Inflammatory macrophage treated with lipopolysaccharide for 4 hours (primary cell): ENCODE results near the gene ARL6IP4.

Experiments
- DNase-seq: peaks from one replicate; pipeline ENCODE4 v3.0.0-alpha.2; 2020

The ARL6IP4 gene

DNA sequence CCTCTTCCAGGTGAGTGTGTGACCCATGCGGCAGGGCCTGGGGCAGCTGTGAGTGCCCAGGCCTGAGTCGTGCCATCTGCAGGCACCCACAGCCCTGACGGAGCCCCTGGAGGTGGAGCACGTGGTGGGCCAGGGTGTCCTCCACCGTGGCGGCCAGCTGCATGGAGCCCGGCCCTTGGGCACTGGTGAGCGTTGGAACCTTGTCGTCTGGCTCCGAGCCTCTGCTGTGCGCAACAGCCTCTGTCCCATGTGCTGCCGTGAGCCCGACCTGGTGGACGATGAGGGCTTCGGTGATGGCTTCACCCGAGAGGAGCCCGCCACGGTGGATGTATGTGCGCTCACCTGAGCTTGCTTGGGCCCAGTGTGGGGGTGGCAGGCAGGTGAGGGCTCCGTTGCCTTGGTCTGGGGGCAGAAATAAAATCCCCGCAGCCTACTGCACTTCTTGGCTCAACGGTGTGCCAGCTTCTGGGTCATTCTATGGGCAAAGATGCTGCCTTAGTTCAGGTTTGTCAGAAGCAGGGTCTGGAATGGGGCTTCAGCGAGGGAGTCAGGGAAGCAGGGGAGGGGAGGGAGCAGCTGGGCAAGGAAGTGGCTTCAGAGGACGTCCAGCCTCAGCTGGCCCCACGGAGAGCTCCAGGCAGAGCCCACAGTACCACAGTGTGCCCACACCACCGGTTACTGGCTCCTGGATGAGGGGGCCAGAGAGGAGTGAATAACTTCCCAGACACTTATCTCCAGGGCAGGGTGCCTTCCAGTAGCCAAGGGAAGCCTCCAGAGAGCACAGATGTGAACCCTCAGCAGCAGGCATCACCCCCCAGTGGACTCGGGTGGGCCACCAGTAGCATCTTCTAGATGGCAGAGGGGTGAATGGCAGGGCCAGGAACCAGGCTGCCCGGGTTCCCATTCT is 1.2 kb upstream of the ARL6IP4 start:
- no peak for DNase-seq

DNA sequence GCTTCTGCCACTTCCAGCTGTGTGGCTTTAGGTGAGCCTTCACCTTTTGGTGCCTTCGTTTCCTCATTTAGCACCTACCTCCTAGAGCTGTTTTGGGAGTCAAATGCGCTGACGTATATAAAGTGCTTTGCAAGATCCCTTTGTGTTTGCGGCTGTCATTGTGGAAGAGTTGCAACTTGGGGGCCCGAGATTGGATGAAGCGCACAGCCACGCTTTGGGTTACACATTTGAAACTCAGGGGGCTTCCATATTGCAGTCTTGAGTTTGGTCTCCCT is 636 bp upstream of the ARL6IP4 start:
- DNase-seq = no peak

DNA sequence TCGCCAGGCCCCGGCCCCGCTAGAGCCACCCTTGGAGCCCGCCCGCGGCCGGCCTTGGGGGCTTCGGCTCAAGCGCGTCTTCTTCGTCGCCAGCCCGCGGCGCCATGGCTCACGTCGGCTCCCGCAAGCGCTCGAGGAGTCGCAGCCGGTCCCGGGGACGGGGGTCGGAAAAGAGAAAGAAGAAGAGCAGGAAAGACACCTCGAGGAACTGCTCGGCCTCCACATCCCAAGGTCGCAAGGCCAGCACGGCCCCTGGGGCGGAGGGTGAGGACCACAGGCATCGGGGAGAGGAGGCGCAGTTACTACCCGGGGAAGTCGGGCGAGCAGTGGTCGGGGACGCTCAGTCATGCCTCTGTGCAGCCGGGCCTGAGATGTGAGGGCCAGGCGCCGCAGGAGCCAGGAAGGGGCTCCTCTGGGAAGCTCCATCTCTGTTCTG is 573 bp downstream of the ARL6IP4 start:
- no peak for DNase-seq

DNA sequence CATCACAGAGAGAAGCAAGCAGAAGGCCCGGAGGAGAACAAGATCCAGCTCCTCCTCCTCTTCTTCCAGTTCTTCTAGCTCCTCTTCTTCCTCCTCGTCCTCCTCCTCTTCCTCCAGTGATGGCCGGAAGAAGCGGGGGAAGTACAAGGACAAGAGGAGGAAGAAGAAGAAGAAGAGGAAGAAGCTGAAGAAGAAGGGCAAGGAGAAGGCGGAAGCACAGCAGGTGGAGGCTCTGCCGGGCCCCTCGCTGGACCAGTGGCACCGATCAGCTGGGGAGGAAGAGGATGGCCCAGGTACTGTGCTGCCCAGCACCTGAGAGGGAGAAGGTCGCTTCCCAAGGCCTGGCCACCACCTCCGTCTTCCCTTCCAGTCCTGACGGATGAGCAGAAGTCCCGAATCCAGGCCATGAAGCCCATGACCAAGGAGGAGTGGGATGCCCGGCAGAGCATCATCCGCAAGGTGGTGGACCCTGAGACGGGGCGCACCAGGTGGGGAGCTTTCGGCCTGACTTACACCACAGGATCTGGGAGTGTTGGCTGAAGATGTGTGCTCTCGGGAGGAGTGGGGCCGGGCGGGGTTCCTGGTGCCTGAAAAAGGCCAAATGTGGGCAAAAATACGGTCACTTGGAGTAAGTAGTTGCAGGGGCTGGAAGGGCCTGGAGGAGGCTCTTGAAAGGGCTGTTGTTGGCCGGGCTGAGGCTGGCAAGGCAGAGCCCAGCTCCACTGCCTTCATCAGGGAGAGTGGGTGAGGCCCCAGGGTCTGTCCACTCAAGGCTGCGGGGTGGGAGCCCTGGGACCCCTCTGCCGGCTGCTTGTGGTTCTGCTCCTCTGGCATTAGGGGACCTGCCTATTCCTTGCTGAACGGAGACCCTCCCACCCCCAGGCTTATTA is 1.4 kb downstream of the ARL6IP4 start:
- DNase-seq = no peak

DNA sequence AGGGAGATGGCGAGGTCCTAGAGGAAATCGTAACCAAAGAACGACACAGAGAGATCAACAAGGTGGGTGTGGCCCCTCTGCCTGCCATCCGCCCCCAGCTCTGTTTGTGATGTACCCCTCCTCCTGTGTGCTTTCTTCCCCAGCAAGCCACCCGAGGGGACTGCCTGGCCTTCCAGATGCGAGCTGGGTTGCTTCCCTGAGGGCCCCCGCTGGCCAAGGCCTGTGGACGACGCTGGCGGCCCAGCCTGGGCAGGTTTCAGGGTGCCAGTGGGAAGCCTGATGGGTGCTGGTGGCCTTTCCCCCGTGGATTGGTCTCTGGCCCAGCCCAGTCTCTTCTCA is 2.0 kb downstream of the ARL6IP4 start:
- DNase-seq = no peak

DNA sequence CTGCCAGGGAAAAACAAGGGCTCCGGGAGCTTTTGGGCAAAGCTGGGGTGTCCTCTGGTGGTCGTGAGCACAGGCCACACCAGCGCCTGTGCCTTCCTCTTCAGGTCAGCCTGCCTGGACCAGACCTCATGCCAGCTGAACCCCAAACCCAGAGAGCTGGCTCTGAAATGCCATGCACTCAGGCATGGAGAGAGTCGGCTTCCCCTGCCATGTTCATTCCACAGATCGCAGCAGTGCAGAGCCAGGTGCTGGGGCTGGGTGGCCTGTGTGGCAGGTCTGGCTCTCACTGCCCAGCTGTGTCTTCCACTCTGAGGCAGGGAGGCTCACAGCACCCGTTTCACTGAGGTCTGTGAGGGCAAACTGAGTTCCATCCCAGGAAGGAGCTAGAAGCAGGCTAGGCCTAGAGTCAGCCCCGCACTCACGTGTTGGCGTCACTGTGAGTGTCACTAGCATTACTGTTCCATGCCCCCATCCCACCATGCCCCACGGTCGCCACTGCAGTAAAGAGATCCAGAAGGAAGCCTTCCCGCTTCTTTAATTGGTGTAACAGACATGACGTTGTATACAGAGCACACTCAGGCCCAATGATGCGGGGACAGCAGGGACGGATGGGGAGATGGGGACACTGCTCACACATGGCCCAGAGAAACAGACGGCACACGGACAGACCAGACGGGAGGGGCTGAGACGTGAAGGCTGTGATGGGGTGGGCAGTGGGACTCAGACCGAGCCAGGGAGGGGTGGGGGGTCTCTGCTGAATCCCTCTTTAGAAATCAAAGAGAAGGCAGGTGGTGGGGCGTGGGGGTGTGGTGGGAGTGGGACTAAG is 2.7 kb downstream of the ARL6IP4 start:
- no peak for DNase-seq

DNA sequence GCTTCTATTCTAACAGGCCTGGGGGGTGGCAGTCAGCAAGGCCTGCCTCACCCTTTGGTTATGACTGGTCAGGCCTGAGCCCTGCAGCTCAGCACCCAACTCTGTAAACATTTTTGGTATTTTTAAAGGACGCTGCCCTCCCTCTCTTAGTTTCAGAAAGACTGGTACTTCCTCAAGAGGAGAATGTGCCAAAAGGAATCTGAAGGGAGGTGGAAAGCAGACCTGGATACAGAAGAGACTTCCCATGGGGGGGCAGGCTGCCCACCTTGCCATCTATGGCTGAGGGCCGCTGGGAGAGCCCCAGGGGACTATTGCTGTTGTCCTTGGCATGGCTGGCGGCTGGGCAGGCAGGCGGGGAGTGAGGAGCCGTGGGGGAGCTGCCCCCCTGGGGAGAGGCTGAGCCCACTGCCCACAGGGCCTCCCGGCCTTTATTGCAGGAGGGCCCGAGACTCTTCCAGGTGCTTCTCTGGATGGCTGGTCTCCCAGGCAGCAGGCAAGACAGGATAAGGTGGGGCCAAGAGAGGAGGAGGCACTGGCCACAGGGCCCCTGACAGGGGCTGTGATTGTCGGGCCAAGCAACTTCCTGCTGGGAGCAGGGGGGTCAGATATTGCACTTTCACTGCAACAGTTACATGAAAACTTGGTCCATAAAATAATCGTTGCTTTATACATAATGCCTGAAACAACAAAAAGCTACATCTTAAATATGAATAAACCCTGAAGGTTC is 3.5 kb downstream of the ARL6IP4 start:
- DNase-seq = no peak

DNA sequence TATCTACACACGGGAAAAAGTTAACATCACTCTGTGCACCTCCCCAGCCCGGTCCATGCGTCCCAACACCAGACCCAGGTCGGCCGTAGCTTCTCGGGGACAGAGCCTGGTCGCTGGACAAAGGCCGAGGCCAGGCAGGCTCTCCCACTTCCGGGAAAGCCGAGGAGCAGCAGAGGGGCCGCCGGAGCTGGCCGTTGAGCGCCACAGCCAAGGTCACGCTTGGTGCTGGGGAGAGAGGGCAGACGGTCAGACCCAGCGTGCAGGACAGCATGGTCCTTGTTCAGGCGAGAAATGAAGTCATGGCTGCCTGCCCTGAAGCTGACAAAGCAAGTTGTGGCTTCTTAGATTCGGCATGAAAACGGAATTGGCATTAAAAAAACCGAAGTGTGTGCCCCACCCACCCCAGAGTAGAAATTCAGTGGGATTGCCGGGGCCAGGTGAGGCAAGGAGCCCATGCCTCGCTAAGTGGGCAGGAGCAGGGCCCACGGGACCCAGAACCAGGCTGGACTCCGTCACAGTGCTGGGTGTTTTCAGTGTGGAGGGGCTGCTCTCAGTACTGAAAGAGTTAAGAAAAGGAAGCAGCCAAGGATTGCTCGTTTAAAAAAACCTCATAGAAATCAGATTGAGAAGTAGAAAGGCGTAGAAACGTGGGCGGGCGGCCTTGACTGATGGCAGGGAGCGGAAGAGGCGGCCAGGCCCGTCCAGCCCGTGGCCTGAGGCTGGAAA is 4.3 kb downstream of the ARL6IP4 start:
- peak; percentile 80 for DNase-seq

DNA sequence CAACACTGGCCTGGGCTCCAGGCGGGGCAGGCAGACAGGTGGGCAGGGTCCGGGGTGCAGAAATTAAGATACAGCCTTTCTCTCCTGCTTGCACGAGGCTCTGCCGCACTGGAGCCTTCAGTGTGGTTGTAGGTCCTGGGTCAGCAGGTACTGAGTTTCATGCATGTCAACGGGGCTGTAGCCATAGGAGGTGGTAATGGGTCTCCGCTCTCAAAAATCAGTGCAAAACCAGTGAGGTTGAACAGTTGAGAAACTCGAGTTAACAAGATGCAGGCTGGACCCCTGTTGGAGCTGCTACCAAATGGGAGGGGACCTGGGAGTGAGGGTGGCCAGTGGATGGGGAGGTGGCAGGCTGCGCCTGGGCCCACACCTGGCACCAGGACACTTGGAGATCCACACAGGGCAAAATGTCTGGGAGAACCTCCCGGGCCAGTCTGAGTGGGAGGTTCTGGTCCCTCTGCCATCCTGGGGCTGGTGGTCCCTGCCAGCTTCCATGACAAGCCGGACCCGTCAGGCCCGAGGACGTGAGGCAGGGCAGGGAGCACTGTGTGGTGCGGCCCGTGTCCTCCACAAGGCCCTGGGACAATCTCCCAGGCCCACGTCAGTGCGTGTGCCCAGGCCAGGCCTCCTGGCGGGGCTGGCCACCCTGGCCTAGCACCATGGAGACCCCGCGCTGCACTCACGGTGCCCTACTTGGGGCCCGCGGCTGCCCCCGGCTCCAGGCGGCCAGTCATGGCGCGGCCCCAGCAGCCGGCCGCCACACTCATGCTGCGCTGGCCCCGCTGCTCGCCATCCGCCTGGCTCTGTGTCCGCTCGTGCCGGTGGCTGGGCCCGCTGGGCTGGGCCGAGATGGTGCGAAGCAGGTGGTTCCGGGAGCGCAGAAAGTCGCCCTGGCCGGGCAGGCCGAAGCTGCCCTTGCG is 5.1 kb downstream of the ARL6IP4 start:
- no peak for DNase-seq

DNA sequence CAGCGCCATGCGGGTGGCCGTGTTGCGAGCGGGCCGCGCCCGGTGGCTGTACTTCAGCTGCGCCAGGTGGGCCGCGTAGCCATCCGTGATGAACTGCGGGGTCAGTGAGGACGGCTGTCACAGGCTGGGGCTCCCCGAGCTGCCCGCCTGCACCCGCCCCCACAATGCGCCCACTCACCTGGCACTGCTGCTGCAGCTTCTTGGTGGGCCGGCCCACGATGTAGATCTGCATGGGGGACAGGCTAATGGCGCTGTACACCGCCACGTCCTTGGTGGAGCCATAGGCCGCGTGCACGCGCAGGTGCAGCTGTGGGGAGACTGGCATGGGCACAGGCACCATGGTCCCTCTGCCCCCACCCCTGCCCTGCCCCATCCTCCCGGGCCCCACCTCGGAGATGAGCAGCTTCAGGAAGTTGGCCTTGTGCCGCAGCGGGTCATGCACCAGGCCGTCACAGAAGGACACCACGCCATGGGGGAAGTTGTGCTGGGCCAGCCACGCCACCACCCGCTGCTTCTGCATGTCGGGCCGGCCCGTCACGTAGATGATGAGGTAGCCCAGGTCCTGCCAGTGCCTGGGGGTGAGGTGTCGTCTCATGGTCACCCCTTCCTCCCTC is 5.9 kb downstream of the ARL6IP4 start:
- no peak for DNase-seq

DNA sequence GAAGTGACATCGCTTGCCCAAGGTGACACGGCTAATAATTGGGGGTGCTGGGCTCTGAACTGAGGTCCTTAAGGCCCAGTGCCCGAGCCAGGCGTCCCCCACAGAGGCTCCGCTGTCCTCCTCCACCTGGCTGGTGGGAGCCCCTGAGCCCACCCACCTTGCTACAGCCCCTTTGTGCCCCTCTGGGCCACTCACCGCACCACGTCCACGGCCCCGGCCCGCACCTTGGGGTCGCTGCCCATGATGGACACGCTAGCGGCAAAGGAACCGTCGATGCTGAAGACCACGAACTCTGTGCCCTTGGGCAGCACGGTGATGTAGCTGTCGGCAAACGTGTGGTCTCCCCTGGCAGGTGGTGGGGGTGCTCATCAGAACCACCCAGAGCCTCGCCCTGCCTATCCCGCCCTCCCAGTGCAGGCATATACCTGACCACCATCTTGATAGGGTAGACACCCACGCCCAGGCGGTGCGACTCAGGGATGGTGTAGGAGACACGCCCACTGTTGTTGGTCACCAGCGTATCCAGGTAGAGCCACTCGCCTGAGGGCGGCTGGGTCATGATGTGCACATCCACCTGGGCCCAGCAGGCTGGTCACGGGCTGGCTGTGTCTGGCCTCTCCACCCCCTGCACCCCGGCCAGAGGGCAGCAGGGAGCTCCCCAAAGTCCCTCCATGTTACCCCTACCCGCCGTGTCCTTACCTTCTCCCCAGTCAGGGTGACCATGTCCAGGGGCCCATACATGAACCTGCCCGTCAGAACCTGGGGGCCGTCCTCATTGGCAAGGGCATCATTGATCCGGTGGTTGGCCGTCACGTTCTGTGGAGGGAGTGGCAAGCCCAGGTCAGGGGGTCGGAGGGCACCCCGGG is 6.8 kb downstream of the ARL6IP4 start:
- DNase-seq = no peak

DNA sequence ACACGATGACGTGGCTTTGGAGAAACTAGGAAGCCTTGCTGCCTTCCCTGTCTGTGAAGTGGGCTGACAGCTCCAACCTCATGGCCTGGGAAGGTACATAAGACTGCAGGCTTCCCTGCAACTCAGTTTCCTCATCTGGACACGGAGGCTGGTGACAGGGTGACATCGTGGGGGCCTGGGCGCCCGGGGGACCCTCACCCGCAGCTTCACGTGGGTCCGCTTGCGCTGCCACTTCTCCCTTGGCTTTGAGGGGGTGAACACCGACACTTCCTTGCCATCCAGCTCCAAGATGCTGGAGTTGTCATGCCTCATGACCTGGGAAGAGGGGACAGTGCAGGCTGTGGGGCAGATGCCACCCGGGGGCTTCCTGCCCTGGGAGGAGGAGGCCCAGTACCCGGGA is 7.6 kb downstream of the ARL6IP4 start:
- DNase-seq = no peak

DNA sequence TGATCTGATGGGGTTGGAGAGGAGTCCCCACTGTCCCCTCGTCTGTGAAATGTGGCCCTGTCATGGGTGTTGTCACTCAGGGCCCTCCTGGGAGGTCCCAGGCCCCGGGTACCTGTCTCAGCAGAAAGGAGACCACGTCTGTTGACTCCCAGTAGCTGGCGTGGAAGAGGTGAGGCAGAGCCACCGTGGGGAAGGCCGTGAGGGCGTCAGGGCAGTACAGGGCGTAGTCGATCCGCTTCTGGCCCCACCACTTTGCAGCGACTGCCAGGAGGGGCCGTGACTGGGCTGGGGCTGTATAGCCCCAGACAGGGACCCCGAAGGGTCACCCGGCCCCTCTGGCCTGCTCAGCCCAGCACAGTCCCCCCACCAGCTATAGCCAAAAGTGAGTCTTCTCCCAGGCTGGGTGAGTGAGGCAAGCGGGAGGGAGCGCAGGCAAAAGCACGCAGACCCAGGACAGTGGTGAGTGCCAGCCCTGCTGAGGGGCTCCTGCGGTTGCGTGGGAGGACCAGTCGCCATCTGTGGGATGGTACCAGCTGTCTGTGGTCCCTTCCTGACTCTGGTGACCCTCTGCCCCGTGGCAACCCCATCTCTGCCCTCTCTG is 8.2 kb downstream of the ARL6IP4 start:
- no peak for DNase-seq

DNA sequence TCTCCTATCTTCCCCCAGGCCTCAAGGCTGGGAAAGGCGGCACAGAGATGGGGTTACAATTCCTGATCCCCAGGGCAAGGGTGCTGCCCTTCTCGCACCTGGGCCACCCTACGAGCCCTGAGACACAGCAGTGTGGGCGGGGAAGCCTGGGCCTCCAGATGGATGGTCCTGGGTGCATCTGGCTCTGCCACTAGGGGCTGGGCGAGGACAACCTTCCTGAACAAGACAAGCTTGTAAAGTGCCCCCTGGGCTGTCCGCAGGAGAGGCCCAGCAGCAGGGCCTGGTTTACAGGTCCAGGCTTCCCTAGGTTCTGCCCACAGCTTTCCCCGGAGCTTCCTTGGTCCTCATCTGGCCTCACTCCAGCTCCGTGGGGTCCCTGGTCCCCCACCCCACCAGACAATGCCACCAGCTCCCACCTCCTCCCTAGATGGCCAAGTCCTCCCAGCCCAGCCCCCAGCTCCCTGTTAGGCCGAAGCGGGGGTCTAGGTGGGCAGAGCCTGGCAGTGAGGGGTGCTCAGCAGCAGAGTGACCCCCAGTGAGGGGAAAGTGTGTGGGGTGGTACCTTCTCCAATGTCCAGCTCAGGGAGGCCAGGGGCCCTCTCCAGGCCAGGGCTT is 8.9 kb downstream of the ARL6IP4 start:
- DNase-seq = no peak

DNA sequence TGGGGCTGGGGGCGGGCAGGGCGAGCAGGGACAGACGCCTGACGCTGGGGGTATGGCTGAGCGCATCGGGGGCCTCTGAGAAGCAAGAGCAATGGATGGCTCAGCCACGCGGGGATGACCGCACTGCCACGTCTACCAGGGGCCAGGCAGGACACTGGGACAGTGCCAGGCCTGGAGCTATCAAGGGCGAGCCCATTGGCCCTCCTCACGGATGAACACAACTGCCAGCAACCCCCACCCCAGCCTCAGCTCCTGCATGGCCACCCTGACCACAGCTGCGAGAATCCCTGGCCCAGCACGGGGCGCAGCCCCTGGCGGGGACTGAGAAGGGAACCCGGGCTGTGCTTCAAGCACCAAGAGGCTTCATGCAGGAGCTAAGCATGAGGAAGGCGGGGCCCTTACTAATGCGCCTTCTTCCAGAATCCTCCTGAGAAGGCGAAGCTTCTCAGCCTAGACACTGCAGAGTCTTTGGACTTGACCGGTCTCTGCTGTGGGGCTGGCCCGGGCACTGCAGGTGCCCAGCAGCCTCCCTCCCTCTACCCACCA is 9.5 kb downstream of the ARL6IP4 start:
- DNase-seq = no peak

DNA sequence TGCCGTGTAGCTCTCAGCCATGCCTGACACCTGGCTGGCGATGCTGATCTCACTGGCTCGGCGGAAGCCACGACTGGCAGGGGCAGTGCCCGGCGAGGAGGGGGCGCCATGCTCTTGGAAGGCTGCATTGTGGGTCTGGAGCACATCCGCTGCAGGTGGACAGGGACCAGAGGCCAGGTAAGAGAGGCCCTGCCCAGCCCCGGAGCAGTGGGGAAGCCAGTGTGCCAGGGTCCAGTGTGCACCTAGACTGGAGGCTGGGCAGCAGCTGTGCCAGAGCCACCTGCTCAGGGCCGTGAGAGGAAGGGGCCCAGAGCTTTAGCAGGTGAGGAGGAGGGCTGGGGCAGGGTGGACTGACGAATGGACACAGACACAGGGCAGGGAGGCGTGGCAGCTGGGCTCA is 10.1 kb downstream of the ARL6IP4 start:
- DNase-seq = no peak

DNA sequence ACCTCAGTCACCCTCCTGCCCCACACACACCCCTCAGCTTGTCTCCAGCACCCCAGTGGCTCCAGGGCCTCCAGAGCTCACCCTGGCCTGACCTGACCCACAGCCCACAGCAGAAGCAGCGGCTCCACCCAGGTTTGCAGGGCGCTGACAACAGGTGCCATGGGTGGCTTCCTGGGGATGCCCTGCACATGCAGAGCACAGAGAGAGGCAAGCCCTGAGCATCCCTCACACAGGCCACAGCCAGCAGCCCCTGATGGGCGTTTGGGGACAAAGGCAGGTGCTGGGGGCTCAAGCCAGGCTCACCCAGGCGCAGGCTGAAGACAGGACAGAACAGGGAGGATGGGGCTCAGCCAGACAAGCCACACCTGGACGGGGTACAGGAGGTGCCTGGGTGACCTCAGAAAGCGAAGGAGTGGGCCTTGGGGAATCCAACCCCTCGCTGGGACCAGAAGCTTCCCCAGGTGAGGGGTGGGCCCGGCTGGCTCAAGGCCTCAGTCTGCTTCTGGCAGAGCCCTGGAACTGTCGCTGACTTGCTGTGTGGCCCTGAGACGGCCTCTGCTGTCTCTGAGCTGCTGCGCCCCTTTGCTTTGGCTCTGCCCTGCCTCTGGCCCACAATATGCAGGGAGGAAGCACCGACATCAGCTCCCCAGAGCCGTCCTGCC is 10.6 kb downstream of the ARL6IP4 start:
- no peak for DNase-seq
